GM18519 (cell line): ENCODE measurements around the gene KIAA2012.

Experiments used
- ATAC-seq: cut with Tn5 transposase; IDR thresholded peaks from one replicate; pipeline ENCODE4 v1.9.1; 2021; ENCODE audit warnings: mild to moderate bottlenecking, moderate library complexity; ENCODE audit not compliant: unreplicated experiment, low FRiP score

KIAA2012 gene

DNA sequence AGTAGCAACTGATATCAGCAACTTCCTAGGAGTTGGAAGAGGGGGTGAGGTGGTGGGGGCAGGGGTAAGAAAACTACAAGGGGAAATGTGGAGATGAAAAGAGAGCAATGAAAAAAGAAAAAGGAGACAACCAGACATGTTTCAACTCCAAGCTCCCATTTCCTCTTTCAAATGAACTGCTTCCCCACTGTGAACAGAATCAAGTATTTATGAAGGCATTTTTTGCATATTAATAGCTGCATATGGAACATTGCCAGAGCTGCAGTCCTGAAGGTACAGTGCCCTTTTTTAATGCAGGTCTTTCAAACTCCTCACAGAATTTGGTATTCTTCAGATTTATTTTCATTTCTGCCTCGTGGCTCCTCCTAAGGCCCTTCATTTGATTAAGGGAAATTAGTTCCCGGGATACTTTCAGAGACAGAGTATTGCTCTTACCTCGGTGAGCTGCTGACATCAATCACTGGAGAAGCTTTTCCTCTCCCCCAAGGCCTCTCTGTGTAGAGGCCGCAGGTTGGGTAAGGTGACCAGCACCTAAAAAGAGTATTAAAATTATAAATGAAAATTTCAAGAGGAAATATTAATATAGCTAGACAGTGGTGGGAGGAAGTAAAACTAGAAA is 68.4 kb downstream of the KIAA2012 start:
- no peak for ATAC-seq

DNA sequence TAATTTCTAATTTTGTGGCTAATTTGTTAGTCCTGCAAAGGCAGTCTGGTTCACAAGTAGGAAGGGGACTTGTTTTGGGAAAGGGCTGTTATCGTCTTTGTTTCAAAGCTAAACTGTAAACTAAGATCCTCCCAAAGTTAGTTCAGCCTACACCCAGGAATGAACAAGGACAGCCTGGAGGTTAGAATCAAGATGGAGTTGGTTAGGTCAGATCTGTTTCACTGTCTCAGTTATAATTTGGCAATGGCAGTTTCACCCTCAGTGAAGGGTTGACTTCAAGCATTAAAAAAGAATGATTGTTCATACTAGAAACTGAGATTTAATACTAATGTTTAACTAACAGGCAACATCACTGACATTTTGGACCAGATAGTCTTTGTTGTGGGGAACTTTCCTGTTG is 69.5 kb downstream of the KIAA2012 start:
- ATAC-seq, result no peak

GRCh38 chr2:202147775-202148174 is 74.7 kb downstream of the KIAA2012 start:
- no peak for ATAC-seq

GRCh38 chr2:202148515-202149154 is 75.6 kb downstream of the KIAA2012 start:
- ATAC-seq, result no peak

- no peak for ATAC-seq
Measured at GRCh38 chr2:202149155-202149762, 76.2 kb downstream of the KIAA2012 start.

- no peak for ATAC-seq
Measured at GRCh38 chr2:202149936-202150335, 76.9 kb downstream of the KIAA2012 start.

DNA sequence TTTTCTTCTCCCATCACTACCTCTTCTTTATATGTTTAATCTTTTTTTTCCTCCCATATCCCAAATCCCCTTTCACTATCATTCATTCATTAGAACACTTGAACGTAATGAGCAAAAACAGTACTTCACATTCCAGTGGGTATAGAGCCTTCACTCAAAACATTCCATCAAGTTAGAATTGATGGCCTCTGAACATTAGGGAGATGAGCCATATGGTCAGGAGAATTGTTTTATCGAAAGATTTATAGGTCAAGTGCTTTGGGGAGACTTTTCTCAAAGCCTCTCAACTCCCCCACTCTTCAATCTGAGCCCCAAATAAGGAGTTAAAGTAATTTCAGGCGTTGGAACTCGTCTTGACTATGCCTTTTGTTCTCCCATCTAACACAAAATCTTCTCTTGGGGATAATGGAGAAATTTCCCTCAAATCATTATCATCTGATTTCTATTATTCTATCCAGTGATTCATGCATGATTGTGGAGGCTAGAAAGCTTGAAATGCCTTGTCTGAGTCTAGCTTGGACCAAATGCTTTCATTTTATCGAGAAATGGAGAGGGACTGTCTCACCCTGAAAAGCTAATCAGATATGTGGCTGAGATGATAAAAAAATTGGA is 79.2 kb downstream of the KIAA2012 start:
- no peak for ATAC-seq

GRCh38 chr2:202154613-202155012 is 81.6 kb downstream of the KIAA2012 start:
- ATAC-seq, result no peak

- no peak for ATAC-seq
Measured at GRCh38 chr2:202157211-202157990, 84.3 kb downstream of the KIAA2012 start.

GRCh38 chr2:202158796-202159195 is 85.7 kb downstream of the KIAA2012 start:
- ATAC-seq, result no peak

DNA sequence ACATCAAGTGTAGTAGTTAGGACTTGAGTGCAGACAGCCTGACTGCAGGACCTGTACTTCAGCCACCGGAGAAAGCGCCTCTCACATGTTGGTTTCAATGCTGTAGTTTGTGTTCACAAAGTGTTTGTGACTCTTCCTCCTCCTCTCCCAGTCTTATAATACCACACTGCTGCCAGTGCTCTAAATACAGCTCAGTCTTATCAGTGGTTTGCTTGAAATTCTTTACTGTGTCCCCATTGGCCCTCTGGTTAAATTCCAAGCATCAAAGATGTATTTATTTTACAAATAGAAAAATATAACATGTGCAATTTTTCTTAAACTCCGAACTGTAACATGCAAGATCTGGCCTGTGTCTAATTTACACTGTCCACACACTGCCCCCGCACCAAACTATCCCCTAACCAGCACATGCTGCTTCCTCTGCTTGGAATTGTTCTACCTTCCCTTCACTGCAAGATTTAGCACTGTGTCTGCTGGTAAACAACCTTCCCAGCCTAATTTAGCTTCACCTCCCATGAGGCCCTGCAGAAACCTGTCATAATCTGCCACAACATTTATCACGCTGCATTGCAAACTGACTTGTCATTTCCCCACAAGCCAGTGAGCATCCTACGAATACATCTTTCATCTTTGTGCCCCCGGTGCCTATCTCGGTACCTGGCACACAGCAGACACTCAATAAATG is 88.2 kb downstream of the KIAA2012 start:
- no peak for ATAC-seq

GRCh38 chr2:202164411-202164810 is 91.4 kb downstream of the KIAA2012 start:
- ATAC-seq, result no peak

DNA sequence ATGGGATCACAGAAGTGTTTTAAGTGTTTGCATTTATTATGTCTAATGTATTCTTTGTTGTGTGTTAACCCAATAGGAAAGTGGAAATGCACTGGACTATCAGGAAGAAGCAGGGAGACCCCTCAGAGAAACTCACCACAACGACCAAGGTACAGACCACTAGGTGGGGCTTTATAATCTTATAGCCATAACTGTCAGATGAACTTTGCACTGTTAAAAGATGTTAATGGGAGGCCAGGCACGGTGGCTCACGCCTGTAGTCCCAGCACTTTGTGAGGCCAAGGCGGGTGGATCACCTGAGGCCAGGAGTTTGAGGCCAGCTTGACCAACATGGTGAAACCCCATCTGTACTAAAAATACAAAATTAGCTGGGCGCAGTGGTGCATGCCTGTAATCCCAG is 92.2 kb downstream of the KIAA2012 start:
- no peak for ATAC-seq

GRCh38 chr2:202165945-202166344 is 92.9 kb downstream of the KIAA2012 start:
- no peak for ATAC-seq

DNA sequence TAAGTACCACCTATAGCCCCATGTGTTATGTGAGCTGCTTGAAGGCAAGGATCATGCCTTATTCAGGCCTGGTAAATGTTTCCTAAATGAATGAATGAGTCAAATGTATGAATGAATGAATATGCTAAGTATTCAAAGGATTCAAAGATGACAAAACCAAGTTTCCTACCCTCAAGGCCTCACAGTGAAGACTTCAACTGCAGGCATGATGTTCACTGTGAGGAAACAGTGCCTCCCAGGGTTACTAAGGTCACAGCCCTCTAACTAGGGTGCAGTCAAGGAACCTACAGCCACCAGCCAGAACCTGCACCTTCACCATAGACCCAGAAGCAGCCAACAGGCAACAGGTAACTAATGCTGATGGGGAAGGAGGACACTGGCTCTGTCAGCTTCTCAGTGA is 96.1 kb downstream of the KIAA2012 start:
- ATAC-seq, result no peak

- ATAC-seq, result no peak
Measured at GRCh38 chr2:202169832-202170424, 96.9 kb downstream of the KIAA2012 start.

- no peak for ATAC-seq
Measured at GRCh38 chr2:202171241-202171825, 98.3 kb downstream of the KIAA2012 start.

DNA sequence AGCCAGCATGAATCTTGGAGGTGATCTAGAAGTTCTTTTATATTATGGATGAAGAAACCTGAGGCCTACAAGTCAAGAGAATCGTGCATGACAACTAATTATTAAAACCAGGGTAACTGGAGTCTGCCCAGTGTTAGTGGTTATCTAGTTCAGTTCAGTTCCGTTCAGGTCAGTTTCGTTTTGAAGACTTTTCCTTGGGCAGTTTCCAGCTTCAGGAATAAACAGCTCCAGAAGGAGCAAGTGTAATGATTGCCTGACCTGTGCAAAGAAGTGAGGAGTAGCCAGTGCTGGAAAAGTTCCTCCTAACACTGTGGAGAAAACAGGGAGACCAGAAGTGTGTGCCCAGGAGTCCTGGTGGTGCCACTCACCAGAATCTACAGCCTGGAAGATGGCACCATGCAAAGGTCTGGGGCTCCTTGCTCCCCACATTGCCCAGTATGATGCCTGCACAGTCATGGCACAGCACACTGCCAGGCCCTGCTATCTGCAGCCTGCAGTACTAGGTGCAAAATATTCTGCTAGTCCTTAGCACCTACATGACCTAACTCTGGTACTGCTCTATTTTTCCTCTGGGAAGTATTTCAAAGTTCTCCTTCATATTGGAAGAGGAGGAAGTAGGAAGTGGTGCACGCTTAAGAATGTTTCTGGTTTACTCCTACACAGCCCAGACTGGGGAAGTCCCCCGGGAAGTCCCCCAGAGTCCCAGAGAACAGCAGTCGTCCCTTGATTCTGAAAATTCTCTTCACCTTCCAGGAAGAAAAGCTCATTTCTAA is 99.6 kb downstream of the KIAA2012 start:
- ATAC-seq, result no peak
